ENCODE data around the gene COMMD8.
"Not testable (repeated sequence)": the region's sequence is repeated elsewhere in the genome, so short reads cannot be mapped to it uniquely, and the experiment has no call there.

COMMD8 gene

GRCh38 chr4:47463235-47463956, at the start of gene COMMD8:
Gene COMMD8 (minus strand): TSS chr4:47463702. CDS start chr4:47463651, 51 bp downstream.
- peak; percentile 97 for DNase-seq (ENCODE audit: low spot score)

GRCh38 chr4:47510506-47511143, 47.1 kb upstream of the COMMD8 start:
- DNase-seq (ENCODE audit: low spot score): no peak

- no peak for DNase-seq (ENCODE audit: low spot score)
Measured at GRCh38 chr4:47505666-47506065, 42.2 kb upstream of the COMMD8 start.

- DNase-seq (ENCODE audit: low spot score): no peak
Measured at GRCh38 chr4:47505147-47505546, 41.6 kb upstream of the COMMD8 start.

GRCh38 chr4:47500776-47501175, 37.3 kb upstream of the COMMD8 start:
- DNase-seq (ENCODE audit: low spot score): no peak

- DNase-seq (ENCODE audit: low spot score): no peak
Measured at GRCh38 chr4:47499700-47500099, 36.2 kb upstream of the COMMD8 start.

GRCh38 chr4:47498899-47499298, 35.4 kb upstream of the COMMD8 start:
- DNase-seq (ENCODE audit: low spot score): no peak

GRCh38 chr4:47494124-47494430, 30.6 kb upstream of the COMMD8 start:
- no peak for DNase-seq (ENCODE audit: low spot score)

- no peak for DNase-seq (ENCODE audit: low spot score)
Measured at GRCh38 chr4:47493238-47494123, 30.0 kb upstream of the COMMD8 start.

- DNase-seq (ENCODE audit: low spot score): peak; percentile 79
Measured at GRCh38 chr4:47490550-47490949, 27.0 kb upstream of the COMMD8 start.

GRCh38 chr4:47488706-47489105, 25.2 kb upstream of the COMMD8 start:
- no peak for DNase-seq (ENCODE audit: low spot score)

GRCh38 chr4:47486727-47487126, 23.2 kb upstream of the COMMD8 start:
- not testable (repeated sequence) for DNase-seq (ENCODE audit: low spot score)

GRCh38 chr4:47486231-47486673, 22.8 kb upstream of the COMMD8 start:
- no peak for DNase-seq (ENCODE audit: low spot score)

GRCh38 chr4:47485768-47486167, 22.3 kb upstream of the COMMD8 start:
- DNase-seq (ENCODE audit: low spot score): no peak

GRCh38 chr4:47485047-47485692, 21.7 kb upstream of the COMMD8 start, which contains the start of gene ATP10D:
Gene ATP10D (plus strand): TSS chr4:47485275. CDS start chr4:47512541, 27,266 bp downstream.
- peak; percentile 92 for DNase-seq (ENCODE audit: low spot score)

GRCh38 chr4:47484168-47484567, 20.7 kb upstream of the COMMD8 start:
- DNase-seq (ENCODE audit: low spot score): no peak

- no peak for DNase-seq (ENCODE audit: low spot score)
Measured at GRCh38 chr4:47483745-47484144, 20.2 kb upstream of the COMMD8 start.

GRCh38 chr4:47482326-47482725, 18.8 kb upstream of the COMMD8 start:
- peak; percentile 59 for DNase-seq (ENCODE audit: low spot score)

GRCh38 chr4:47478804-47479203, 15.3 kb upstream of the COMMD8 start:
- no peak for DNase-seq (ENCODE audit: low spot score)

- DNase-seq (ENCODE audit: low spot score): no peak
Measured at GRCh38 chr4:47475411-47475810, 11.9 kb upstream of the COMMD8 start.

GRCh38 chr4:47474799-47475198, 11.3 kb upstream of the COMMD8 start:
- no peak for DNase-seq (ENCODE audit: low spot score)

- no peak for DNase-seq (ENCODE audit: low spot score)
Measured at GRCh38 chr4:47473141-47473750, 9.7 kb upstream of the COMMD8 start.

Data from RKO (cell line).